B cell (primary cell): ENCODE data around the gene PRCC. TPM values are rescaled to one million over a fixed set of nuclear protein-coding genes. Genes with fewer than 3 reads are reported as not detected.

Experiments used
- polyA plus RNA-seq: library from polyadenylated mRNA; depleted of rRNA; stranded (reverse); fragments of >200 nt; gene quantifications from 2 replicates; pipeline ENCODE4 v1.2.3, GENCODE V29; 2012
- total RNA-seq, 2 donors: library from RNA; stranded (reverse); fragments of 120-200 nt in 1 of 2; gene quantifications; 1 replicate in 1 of 2; 2 replicates in 1 of 2; pipeline versions ENCODE4 v1.2.3 to v1.2.4, GENCODE V29; 2013 to 2022

Gene PRCC
- total and polyA plus RNA-seq, 2 donors (not counting 1 experiment from before 2014, with no cell fraction given), result 55.7 to 83.4 TPM

Other genes with a start within 250 kb of the PRCC start
- gene IQGAP3, start 195.0 kb upstream of the PRCC start, total RNA-seq, result 0.07 TPM in 2 replicates
- 0.07 and 0.12 TPM in 2 replicates for gene IQGAP3, start 195.0 kb upstream of the PRCC start, polyA plus RNA-seq
- 26.6 and 29.8 TPM in 2 replicates for gene TTC24, start 187.8 kb upstream of the PRCC start, total RNA-seq
- gene TTC24, start 187.8 kb upstream of the PRCC start, polyA plus RNA-seq, result 24.3 and 30.7 TPM in 2 replicates
- gene NAXE, start 175.8 kb upstream of the PRCC start, total RNA-seq, result 56.9 and 59.7 TPM in 2 replicates
- gene NAXE, start 175.8 kb upstream of the PRCC start, polyA plus RNA-seq, result 35.7 and 42.8 TPM in 2 replicates
- 31.4 and 38.3 TPM in 2 replicates for gene GPATCH4, start 166.1 kb upstream of the PRCC start, total RNA-seq
- gene GPATCH4, start 166.1 kb upstream of the PRCC start, polyA plus RNA-seq, result 11.3 and 25.1 TPM in 2 replicates
- gene HAPLN2, start 148.1 kb upstream of the PRCC start, total RNA-seq, result 0.36 TPM in 1 of 2 replicates, not detected in the other
- gene HAPLN2, start 148.1 kb upstream of the PRCC start, polyA plus RNA-seq, result 0.13 and 0.19 TPM in 2 replicates
- not detected in 2 replicates for gene BCAN, start 125.4 kb upstream of the PRCC start, total RNA-seq
- not detected in 2 replicates for gene BCAN, start 125.4 kb upstream of the PRCC start, polyA plus RNA-seq
- 0.05 TPM in 1 of 2 replicates, not detected in the other for gene NES, start 90.1 kb upstream of the PRCC start, total RNA-seq
- gene NES, start 90.1 kb upstream of the PRCC start, polyA plus RNA-seq, result not detected in 2 replicates
- 0.89 and 1.1 TPM in 2 replicates for gene CRABP2, start 62.0 kb upstream of the PRCC start, total RNA-seq
- 1.2 and 3.6 TPM in 2 replicates for gene CRABP2, start 62.0 kb upstream of the PRCC start, polyA plus RNA-seq
- gene METTL25B, start 39.1 kb upstream of the PRCC start, total RNA-seq, result 81.1 and 85.3 TPM in 2 replicates
- 63.1 and 78.3 TPM in 2 replicates for gene METTL25B, start 39.1 kb upstream of the PRCC start, polyA plus RNA-seq
- 51.7 and 52.5 TPM in 2 replicates for gene ISG20L2, start 38.8 kb upstream of the PRCC start, total RNA-seq
- gene ISG20L2, start 38.8 kb upstream of the PRCC start, polyA plus RNA-seq, result 28.8 and 30.1 TPM in 2 replicates
- 34.6 and 41.1 TPM in 2 replicates for gene MRPL24, start 26.4 kb upstream of the PRCC start, total RNA-seq
- gene MRPL24, start 26.4 kb upstream of the PRCC start, polyA plus RNA-seq, result 23.0 and 39.4 TPM in 2 replicates
- 89.9 and 91.2 TPM in 2 replicates for gene HDGF, start 15.9 kb upstream of the PRCC start, total RNA-seq
- gene HDGF, start 15.9 kb upstream of the PRCC start, polyA plus RNA-seq, result 40.3 and 53.1 TPM in 2 replicates
- gene SH2D2A, start 49.3 kb downstream of the PRCC start, total RNA-seq, result 2.1 and 3.9 TPM in 2 replicates
- gene SH2D2A, start 49.3 kb downstream of the PRCC start, polyA plus RNA-seq, result 0.73 and 1.0 TPM in 2 replicates
- not detected in 2 replicates for gene INSRR, start 91.6 kb downstream of the PRCC start, total RNA-seq
- gene INSRR, start 91.6 kb downstream of the PRCC start, polyA plus RNA-seq, result not detected in 2 replicates
- not detected in 2 replicates for gene NTRK1, start 93.3 kb downstream of the PRCC start, total RNA-seq
- not detected in 2 replicates for gene NTRK1, start 93.3 kb downstream of the PRCC start, polyA plus RNA-seq
- gene PEAR1, start 126.2 kb downstream of the PRCC start, total RNA-seq, result not detected in 2 replicates
- gene PEAR1, start 126.2 kb downstream of the PRCC start, polyA plus RNA-seq, result 0.03 and 0.09 TPM in 2 replicates
- not detected in 2 replicates for gene LRRC71, start 153.1 kb downstream of the PRCC start, total RNA-seq
- not detected in 2 replicates for gene LRRC71, start 153.1 kb downstream of the PRCC start, polyA plus RNA-seq